HG03469 (cell line): ENCODE data around the gene RNF19B.
"Not testable (repeated sequence)": the region's sequence is repeated elsewhere in the genome, so short reads cannot be mapped to it uniquely, and the experiment has no call there.

Source experiments
- ATAC-seq: cut with Tn5 transposase; IDR thresholded peaks from one replicate; pipeline ENCODE4 v1.9.1; 2021; ENCODE audit warnings: mild to moderate bottlenecking, moderate library complexity, moderate number of reproducible peaks; ENCODE audit not compliant: unreplicated experiment

The RNF19B gene

GRCh38 chr1:32992489-32993323, 28.1 kb upstream of the RNF19B start:
- ATAC-seq, result peak; percentile 72

DNA sequence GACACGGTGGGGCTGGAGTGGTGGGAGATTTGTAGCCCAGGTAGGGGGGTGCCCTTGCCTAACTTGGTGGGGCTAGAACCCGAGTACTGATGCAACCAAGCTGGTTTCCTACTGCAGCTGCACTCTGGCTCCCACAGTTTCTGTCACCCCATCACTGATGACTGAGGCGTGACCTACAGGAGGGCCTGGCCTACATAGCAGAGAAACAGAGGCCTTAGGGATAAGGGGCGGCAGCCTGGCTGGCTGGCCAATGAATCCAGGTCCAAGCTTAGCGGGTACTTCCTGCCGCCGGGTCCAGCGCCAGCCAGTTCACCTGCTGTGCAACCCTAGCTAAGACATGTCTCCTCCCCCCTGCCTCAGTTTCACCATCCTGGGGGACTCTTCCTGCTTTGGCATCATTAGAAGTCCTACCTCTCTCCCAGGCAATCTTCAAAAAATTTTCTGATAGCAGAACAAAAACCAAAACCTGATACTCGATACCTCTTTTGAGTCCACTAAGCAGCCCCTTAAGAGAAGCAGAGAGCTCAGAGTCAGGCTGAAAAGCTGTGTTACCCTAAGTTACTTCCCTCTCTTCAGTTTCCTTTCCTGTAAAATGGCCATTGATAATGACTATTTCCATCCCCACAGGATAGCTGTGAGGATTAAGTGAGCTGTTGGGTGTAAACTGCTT, 27.3 kb upstream of the RNF19B start:
- ATAC-seq, result no peak

DNA sequence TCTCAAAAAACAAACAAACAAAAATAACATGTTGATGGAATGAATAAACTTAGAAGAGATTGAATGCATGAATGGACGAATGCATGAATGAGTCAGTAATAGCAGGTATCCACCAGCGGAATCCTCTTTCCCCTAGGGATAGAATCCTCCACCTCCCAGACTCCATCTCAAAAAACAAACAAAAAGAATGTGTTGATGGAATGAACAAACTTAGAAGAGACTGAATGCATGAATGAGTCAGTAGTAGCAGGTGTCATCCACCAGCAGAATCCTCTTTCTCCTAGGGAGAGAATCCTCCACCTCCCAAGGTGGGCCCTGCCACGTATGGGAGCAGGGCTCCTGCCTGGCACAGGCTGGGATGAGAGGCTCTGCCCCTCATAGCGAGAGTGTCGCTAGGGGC, 26.8 kb upstream of the RNF19B start:
- ATAC-seq, result no peak

DNA sequence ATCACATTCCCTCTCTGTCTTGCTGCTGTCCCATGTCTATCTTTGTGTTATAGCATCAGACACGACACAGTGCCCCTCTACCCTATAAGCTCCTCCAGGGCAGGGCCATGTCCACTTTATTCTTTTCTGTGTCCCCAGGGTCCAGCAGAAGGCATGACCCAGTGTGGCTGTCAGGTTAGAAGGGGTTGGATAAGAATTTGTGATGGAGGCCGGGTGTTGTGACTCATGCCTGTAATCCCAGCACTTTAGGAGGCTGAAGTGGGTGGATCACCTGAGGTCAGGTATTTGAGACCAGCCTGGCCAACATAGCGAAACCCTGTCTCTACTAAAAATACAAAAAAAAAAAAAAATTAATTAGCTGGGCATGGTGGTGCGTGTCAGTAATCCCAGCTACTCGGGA, 26.3 kb upstream of the RNF19B start:
- no peak for ATAC-seq

GRCh38 chr1:32989160-32990050, 24.8 kb upstream of the RNF19B start:
- no peak for ATAC-seq

- ATAC-seq, result no peak
Measured at GRCh38 chr1:32988665-32989064, 24.1 kb upstream of the RNF19B start.

DNA sequence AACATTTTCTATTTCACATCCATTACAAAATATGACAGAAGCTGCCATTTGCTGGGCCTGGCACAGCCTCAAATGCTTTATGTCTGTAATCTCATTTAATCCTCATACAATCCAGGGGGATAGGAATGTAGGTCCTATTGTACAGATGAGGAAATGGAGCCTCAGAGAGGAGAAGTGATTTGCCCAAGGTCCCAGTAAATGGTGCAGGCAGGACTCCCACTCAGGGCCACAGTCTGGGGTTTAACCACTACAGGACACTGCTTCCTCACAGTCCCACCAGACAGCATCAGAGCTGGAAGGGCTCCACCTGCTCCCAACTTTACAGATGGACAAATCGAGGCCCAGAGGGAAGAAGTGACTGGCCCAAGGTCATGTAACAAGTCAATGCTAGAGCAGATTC, 20.6 kb upstream of the RNF19B start:
- no peak for ATAC-seq

DNA sequence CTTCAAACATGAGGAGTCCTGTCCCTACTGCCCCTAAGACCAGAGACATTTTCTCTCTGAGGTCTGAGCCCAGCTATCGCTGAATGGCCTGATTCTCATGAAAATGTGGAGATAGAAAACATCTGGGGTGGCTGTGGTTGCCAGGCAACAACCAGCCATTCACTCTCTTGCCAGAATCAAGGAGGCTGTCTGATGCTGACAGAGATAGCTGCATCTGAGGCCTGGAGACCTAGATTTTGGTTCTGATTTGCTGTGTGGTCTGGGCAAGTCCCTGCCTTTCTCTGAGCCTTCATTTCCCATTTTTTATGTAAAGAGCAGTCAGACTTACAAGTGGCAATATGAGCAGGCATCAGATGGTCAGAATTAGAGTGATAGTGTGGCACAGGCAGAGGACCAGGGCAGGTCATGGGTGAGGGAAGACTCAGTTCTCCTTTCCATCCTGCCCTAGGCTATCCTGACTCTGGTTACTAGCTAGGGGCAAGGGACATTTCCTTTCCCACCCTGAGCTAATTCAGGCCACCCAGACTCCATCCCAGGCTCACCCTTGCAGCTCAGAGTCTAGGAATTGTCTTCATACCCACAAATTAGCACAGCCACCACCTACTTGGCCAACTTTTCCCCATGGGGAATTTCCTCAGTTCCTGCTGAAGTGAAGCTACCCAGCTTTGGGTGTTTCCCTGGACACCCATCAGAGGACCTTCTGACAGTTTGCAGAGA, 20.0 kb upstream of the RNF19B start:
- ATAC-seq, result no peak

- ATAC-seq, result no peak
Measured at GRCh38 chr1:32984090-32984454, 19.5 kb upstream of the RNF19B start.

- no peak for ATAC-seq
Measured at GRCh38 chr1:32983020-32983419, 18.4 kb upstream of the RNF19B start.

GRCh38 chr1:32981003-32981901, 16.6 kb upstream of the RNF19B start:
- ATAC-seq, result peak; percentile 68

GRCh38 chr1:32980080-32980479, 15.5 kb upstream of the RNF19B start:
- ATAC-seq, result no peak

DNA sequence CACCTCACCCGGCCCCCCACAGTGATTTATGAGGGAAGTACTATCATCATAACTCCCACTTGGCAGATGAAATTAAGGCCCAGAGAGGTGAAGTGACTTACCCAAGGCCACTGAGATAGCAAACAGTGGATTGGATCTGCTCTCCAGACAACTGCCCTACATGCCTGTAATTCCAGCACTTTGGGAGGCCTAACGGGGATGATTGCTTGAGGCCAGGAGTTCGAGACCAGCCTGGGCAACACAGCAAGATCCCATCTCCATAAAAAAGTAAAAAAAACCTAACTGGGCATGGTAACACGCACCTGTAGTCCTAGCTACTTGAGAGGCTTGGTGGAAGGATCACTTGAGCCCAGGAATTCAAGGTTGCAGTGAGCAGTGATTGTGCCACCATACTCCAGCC, 14.2 kb upstream of the RNF19B start:
- ATAC-seq, result no peak

- ATAC-seq, result no peak
Measured at GRCh38 chr1:32977546-32978087, 13.0 kb upstream of the RNF19B start.

- ATAC-seq, result not testable (repeated sequence)
Measured at GRCh38 chr1:32975055-32975454, 10.4 kb upstream of the RNF19B start.

DNA sequence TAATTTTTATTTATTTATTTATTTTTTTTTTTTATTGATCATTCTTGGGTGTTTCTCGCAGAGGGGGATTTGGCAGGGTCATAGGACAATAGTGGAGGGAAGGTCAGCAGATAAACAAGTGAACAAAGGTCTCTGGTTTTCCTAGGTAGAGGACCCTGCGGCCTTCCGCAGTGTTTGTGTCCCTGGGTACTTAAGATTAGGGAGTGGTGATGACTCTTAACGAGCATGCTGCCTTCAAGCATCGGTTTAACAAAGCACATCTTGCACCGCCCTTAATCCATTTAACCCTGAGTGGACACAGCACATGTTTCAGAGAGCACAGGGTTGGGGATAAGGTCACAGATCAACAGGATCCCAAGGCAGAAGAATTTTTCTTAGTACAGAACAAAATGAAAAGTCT, 8.8 kb upstream of the RNF19B start:
- not testable (repeated sequence) for ATAC-seq

DNA sequence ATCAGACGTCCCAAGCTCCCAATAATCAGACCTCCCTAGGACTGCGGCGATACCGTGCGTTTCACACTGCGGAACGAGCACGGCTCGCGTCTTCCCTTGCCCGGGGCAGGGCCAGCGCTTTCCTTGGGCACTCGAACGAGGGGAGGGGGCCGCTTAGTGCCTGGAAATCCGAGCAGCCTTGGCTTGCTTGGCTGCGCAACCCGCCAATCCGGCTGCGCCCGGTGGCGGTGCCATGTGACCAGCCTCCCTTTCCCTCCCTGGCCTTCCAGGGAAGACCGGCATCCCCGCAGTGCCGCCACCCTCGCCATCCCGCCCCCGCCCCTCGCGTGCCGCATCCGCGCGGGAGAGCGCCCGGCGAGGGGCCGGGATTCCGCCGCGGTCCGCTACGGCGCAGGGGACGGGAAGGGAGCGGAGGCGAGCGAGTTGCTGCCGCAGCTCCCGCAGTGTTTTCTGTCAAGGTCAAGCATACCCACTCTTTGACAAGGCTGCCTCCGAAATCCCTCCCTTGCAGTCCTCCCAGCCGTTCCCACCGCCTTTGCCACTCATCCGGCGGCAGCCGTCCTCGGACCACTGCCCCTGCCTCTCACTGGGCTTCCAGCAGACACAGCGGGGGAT, 8.3 kb upstream of the RNF19B start:
- no peak for ATAC-seq

- ATAC-seq, result no peak
Measured at GRCh38 chr1:32971576-32971975, 7.0 kb upstream of the RNF19B start.

- ATAC-seq, result no peak
Measured at GRCh38 chr1:32971156-32971555, 6.5 kb upstream of the RNF19B start.
